Astrocyte (in vitro differentiated cells and primary cell): Measurements from ENCODE around the gene CFAP43. TPM values are rescaled to one million over a fixed set of nuclear protein-coding genes. Genes with fewer than 3 reads are reported as not detected.

ENCODE experiments used
- DNase-seq: peaks from one replicate; pipeline ENCODE4 v3.0.0-alpha.2; 2010; ENCODE audit warnings: low read depth
- FAIRE-seq: peaks from 2 replicates; lab custom pipeline; 2011; peaks lifted over from hg19 to GRCh38; lab: Jason Lieb, UNC
- H2AFZ ChIP-seq: 2 replicates; pipeline ENCODE4 v1.6.0; 2012; ENCODE audit warnings: low read depth, low read length, inconsistent platforms
- H3K27ac ChIP-seq: 2 replicates; pipeline ENCODE4 v1.5.1; 2011; ENCODE audit warnings: low read depth, low read length, inconsistent platforms
- H3K27me3 ChIP-seq: 2 replicates; pipeline ENCODE4 v1.6.0; 2011; ENCODE audit warnings: low read length, inconsistent platforms; ENCODE audit not compliant: insufficient read depth
- H3K36me3 ChIP-seq: 2 replicates; pipeline ENCODE4 v1.5.1; 2011; ENCODE audit warnings: low read length, inconsistent platforms; ENCODE audit not compliant: insufficient read depth
- H3K4me1 ChIP-seq: 2 replicates; pipeline ENCODE4 v1.5.1; 2011; ENCODE audit warnings: low read length, inconsistent platforms; ENCODE audit not compliant: insufficient read depth
- H3K4me2 ChIP-seq: 2 replicates; pipeline ENCODE4 v1.6.0; 2012; ENCODE audit warnings: low read length, inconsistent platforms
- H3K4me3 ChIP-seq: 2 replicates; pipeline ENCODE4 v1.5.1; 2011; ENCODE audit warnings: low read depth, mild to moderate bottlenecking, low read length, inconsistent platforms; ENCODE audit not compliant: insufficient read depth
- H3K79me2 ChIP-seq: 2 replicates; pipeline ENCODE4 v1.6.0; 2012; ENCODE audit warnings: mild to moderate bottlenecking, low read length, inconsistent platforms; ENCODE audit not compliant: insufficient read depth
- H3K9ac ChIP-seq: 2 replicates; pipeline ENCODE4 v1.6.0; 2012; ENCODE audit warnings: mild to moderate bottlenecking, low read length, inconsistent platforms
- H3K9me3 ChIP-seq: 2 replicates; pipeline ENCODE4 v1.5.1; 2012; ENCODE audit warnings: low read depth, mild to moderate bottlenecking, low read length, inconsistent platforms; ENCODE audit not compliant: insufficient read depth
- H4K20me1 ChIP-seq: 2 replicates; pipeline ENCODE4 v1.6.0; 2012; ENCODE audit warnings: low read length, inconsistent platforms; ENCODE audit not compliant: insufficient read depth
- H3K27ac Mint-ChIP-seq: one replicate; pipeline ENCODE4 v1.8.0; 2021; ENCODE audit warnings: mild to moderate bottlenecking, mixed read lengths; ENCODE audit not compliant: unreplicated experiment
- H3K27me3 Mint-ChIP-seq: one replicate; pipeline ENCODE4 v1.8.0; 2021; ENCODE audit warnings: low read depth, mixed read lengths; ENCODE audit not compliant: unreplicated experiment
- H3K36me3 Mint-ChIP-seq: one replicate; pipeline ENCODE4 v1.8.0; 2021; ENCODE audit warnings: low read depth, mixed read lengths; ENCODE audit not compliant: unreplicated experiment
- H3K4me1 Mint-ChIP-seq: one replicate; pipeline ENCODE4 v1.8.0; 2021; ENCODE audit warnings: low read depth, mixed read lengths; ENCODE audit not compliant: unreplicated experiment
- H3K4me3 Mint-ChIP-seq: one replicate; pipeline ENCODE4 v1.8.0; 2021; ENCODE audit warnings: mild to moderate bottlenecking, moderate library complexity, mixed read lengths; ENCODE audit not compliant: unreplicated experiment
- H3K9me3 Mint-ChIP-seq: one replicate; pipeline ENCODE4 v1.8.0; 2021; ENCODE audit warnings: mild to moderate bottlenecking, mixed read lengths; ENCODE audit not compliant: unreplicated experiment
- EZH2 ChIP-seq: IDR thresholded peaks from 2 replicates; pipeline ENCODE4 v1.6.1; 2012; ENCODE audit warnings: mild to moderate bottlenecking, low read length, inconsistent platforms; ENCODE audit not compliant: insufficient read depth
- total RNA-seq: library from RNA; stranded (reverse); gene quantifications from 2 replicates; pipeline ENCODE4 v1.2.1, GENCODE V29; 2021
- TF ChIP-seq, protein P1 (sequence below): IDR thresholded peaks from 2 replicates; pipeline ENCODE4 v1.5.1; 2011; ENCODE audit warnings: low read depth, mild to moderate bottlenecking, inconsistent platforms, low read length, moderate library complexity; ENCODE audit not compliant: insufficient read depth

CFAP43 gene
- total RNA-seq, 1 donor from 2014 or later, result 0.27 TPM

GRCh38 chr10:104259456-104259855 lies 27.3 kb upstream of the CFAP43 start:
- peaks cover 16% of the 10 kb centered on the region for H3K36me3 Mint-ChIP-seq
- Histone ChIP-seq H3K9ac (peak overlapping the region; percentile 37), H3K4me2 (peak overlapping the region; percentile 57), H3K27me3 (no peaks in the 10 kb centered on the region), H3K36me3 (peaks cover 54% of the 10 kb centered on the region), H3K4me1 (peaks cover 32% of the 10 kb centered on the region), H2AFZ (no peak overlapping the region), H3K27ac (peak overlapping the region; percentile 67), H3K79me2 (peaks cover 79% of the 10 kb centered on the region), H3K4me3 (no peak overlapping the region), H3K9me3 (no peaks in the 10 kb centered on the region), H4K20me1 (peaks cover 38% of the 10 kb centered on the region)
- no peaks in the 10 kb centered on the region for H3K9me3 Mint-ChIP-seq
- DNase-seq, result no peak
- peaks cover 40% of the 10 kb centered on the region for H3K4me1 Mint-ChIP-seq
- no peak for FAIRE-seq
- TF ChIP-seq EZH2, result no peak
- TF ChIP-seq, protein P1, sequence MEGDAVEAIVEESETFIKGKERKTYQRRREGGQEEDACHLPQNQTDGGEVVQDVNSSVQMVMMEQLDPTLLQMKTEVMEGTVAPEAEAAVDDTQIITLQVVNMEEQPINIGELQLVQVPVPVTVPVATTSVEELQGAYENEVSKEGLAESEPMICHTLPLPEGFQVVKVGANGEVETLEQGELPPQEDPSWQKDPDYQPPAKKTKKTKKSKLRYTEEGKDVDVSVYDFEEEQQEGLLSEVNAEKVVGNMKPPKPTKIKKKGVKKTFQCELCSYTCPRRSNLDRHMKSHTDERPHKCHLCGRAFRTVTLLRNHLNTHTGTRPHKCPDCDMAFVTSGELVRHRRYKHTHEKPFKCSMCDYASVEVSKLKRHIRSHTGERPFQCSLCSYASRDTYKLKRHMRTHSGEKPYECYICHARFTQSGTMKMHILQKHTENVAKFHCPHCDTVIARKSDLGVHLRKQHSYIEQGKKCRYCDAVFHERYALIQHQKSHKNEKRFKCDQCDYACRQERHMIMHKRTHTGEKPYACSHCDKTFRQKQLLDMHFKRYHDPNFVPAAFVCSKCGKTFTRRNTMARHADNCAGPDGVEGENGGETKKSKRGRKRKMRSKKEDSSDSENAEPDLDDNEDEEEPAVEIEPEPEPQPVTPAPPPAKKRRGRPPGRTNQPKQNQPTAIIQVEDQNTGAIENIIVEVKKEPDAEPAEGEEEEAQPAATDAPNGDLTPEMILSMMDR, result no peak
- H3K27ac Mint-ChIP-seq, result peak overlapping the region; percentile 73
- H3K27me3 Mint-ChIP-seq, result no peaks in the 10 kb centered on the region
- H3K4me3 Mint-ChIP-seq, result peak overlapping the region; percentile 47

DNA sequence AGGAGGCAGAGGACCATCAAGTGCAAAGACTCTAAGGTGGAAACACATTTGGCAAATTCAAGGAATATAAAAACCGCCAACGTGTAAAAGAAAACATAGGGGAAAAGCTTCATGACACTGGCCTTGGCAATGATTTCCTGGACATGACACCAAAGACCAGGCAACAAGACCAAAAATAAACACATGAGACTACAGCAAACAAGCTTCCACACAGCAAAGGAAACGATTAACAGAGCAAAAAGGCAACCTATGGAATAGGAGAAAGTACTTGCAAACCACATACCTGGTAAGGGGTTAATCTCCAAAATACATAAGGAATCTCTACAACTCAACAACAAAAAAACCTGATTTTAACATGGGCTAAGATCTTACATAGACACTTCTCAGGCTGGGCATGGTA lies 26.0 kb upstream of the CFAP43 start:
- no peaks in the 10 kb centered on the region for H3K27me3 Mint-ChIP-seq
- DNase-seq, result no peak
- Histone ChIP-seq H3K4me1 (peaks cover 37% of the 10 kb centered on the region), H3K79me2 (peaks cover 71% of the 10 kb centered on the region), H2AFZ (no peak overlapping the region), H3K9me3 (no peaks in the 10 kb centered on the region), H3K36me3 (peaks cover 43% of the 10 kb centered on the region), H3K27me3 (no peaks in the 10 kb centered on the region), H3K4me3 (no peak overlapping the region), H3K27ac (no peak overlapping the region), H3K4me2 (peak overlapping the region; percentile 0), H4K20me1 (peaks cover 38% of the 10 kb centered on the region), H3K9ac (no peak overlapping the region)
- no peak overlapping the region for H3K4me3 Mint-ChIP-seq
- no peak overlapping the region for H3K27ac Mint-ChIP-seq
- peaks cover 47% of the 10 kb centered on the region for H3K4me1 Mint-ChIP-seq
- TF ChIP-seq EZH2, result no peak
- TF ChIP-seq, protein P1, result no peak
- H3K36me3 Mint-ChIP-seq, result peaks cover 18% of the 10 kb centered on the region
- FAIRE-seq, result no peak
- no peaks in the 10 kb centered on the region for H3K9me3 Mint-ChIP-seq

DNA sequence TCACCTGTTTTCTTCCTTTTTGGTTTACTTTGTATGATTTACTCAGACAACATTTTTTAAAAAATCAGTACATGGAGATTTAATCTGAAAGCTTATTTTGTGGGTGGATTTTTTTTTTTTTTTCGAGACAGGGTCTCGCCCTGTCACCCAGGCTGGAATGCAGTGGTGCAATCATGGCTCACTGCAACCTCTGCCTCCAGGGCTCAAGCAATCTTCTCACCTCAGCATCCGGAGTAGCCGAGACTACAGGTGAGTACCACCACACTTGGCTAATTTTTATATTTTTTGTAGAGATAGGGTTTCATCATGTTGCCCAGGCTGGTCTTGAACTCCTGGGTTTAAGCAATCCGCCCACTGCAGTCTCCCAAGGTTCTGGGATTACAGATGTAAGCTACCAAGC lies 25.1 kb upstream of the CFAP43 start:
- H3K9me3 Mint-ChIP-seq, result no peaks in the 10 kb centered on the region
- FAIRE-seq (no peak), DNase-seq (no peak)
- H2AFZ ChIP-seq, result no peak overlapping the region
- peak overlapping the region; percentile 84 for H3K4me2 ChIP-seq
- H3K4me3 Mint-ChIP-seq, result peak overlapping the region; percentile 98
- H3K4me1 Mint-ChIP-seq, result peaks cover 50% of the 10 kb centered on the region
- H3K79me2 ChIP-seq, result peaks cover 61% of the 10 kb centered on the region
- H3K27me3 ChIP-seq, result no peaks in the 10 kb centered on the region
- no peak overlapping the region for H3K9ac ChIP-seq
- peaks cover 37% of the 10 kb centered on the region for H3K4me1 ChIP-seq
- H3K36me3 ChIP-seq, result peaks cover 35% of the 10 kb centered on the region
- no peak overlapping the region for H3K27ac Mint-ChIP-seq
- H3K9me3 ChIP-seq, result no peaks in the 10 kb centered on the region
- no peak for TF ChIP-seq EZH2
- TF ChIP-seq, protein P1, result no peak
- H3K36me3 Mint-ChIP-seq, result peaks cover 18% of the 10 kb centered on the region
- H3K4me3 ChIP-seq, result no peak overlapping the region
- H3K27ac ChIP-seq, result no peak overlapping the region
- H4K20me1 ChIP-seq, result peaks cover 38% of the 10 kb centered on the region
- H3K27me3 Mint-ChIP-seq, result no peaks in the 10 kb centered on the region
